ENCODE data around the gene WBP11. TPM values are rescaled to one million over a fixed set of nuclear protein-coding genes. Genes with fewer than 3 reads are reported as not detected.

Gene WBP11
- total and polyA plus RNA-seq, 9 of the 15 experiments (the other 6 are each of a cell fraction or from before 2014, with no cell fraction given), result 7.7 to 60.8 (median 24.6) TPM

GRCh38 chr12:14814014-14814413, 10.7 kb upstream of the WBP11 start, which contains the start of gene SMCO3:
TSS of gene SMCO3 (minus strand) at chr12:14814182. CDS start at chr12:14806680, 7,502 bp downstream.
- H3K36me3 ChIP-seq (ENCODE audit: control insufficient read depth, insufficient read depth, low read length), result no peaks in the 10 kb centered on the region
- H3K9ac ChIP-seq (ENCODE audit: insufficient read depth in 1 of 2, low read depth in 2 of 2, low read length in 2 of 2), result no peak within 1 kb of the TSS
- no peaks in the 10 kb centered on the region for H4K20me1 ChIP-seq (replicated peaks; ENCODE audit: control insufficient read depth, insufficient read depth, low read length)
- DNase-seq (ENCODE audit: extremely low read depth in 1 of 4, low spot score in 3 of 4) (no peak), FAIRE-seq (no peak), ATAC-seq (no peak)
- WGBS (ENCODE audit: insufficient coverage, low coverage, missing lambda C conversion rate), result 9% methylated on average over 3 of the region's 3 CpGs
- H3K27me3 ChIP-seq (ENCODE audit: control insufficient read depth in 2 of 2, insufficient read depth in 2 of 2, low read length in 2 of 2), result no peaks in the 10 kb centered on the region
- H3K27ac ChIP-seq (ENCODE audit: extremely low read depth, low read depth, low read length), result no peak within 1 kb of the TSS
- no peak within 1 kb of the TSS for H3K4me2 ChIP-seq (ENCODE audit: insufficient read depth, low read length)
- H3K9me1 ChIP-seq (ENCODE audit: control insufficient read depth, insufficient read depth, low read length), result no peaks in the 10 kb centered on the region
- ChIA-PET CTCF (ENCODE audit: low intra/inter-chr PET ratio) (no interaction called here), POLR2A (interaction anchor here (1.6 kb wide), 1 partner anchor 11 kb away, joined by 4 read pairs; the partner anchor contains the start of genes C12orf60 and WBP11)
- intact Hi-C loops (cut with micrococcal nuclease), result loop anchor here (10.0 kb wide), 1 partner anchor 181 kb away; no protein-coding TSS in a partner anchor
- H3K4me1 ChIP-seq (replicated peaks in 1 of 2; ENCODE audit: control insufficient read depth in 2 of 2, insufficient read depth in 2 of 2, low read length in 2 of 2), result no peaks in the 10 kb centered on the region
- no peak within 1 kb of the TSS for H3K4me3 ChIP-seq
- BruUV-seq (replicated peaks), result no TSS peak
- no peaks in the 10 kb centered on the region for H3K9me3 ChIP-seq (replicated peaks; ENCODE audit: control insufficient read depth, insufficient read depth, low read depth, low read length)
- in situ Hi-C loops (cut with MboI), result loop anchor here (25.0 kb wide), 1 partner anchor 1073 kb away; the partner anchor contains the start of gene STRAP
- no peaks in the 10 kb centered on the region for H3K79me2 ChIP-seq (ENCODE audit: control insufficient read depth, insufficient read depth, low read length)
- no peak within 1 kb of the TSS for H2AFZ ChIP-seq (ENCODE audit: low read depth, low read length)
- TF ChIP-seq ZNF512 (tag; IDR thresholded peaks at IDR 0.05) (no peak), ETV6 (IDR thresholded peaks at IDR 0.05; ENCODE audit: borderline replicate concordance in 1 of 2, low read depth in 2 of 2, low read length in 1 of 2) (no peak), ETV6 (CRISPR knock-in tag; IDR thresholded peaks at IDR 0.05; ENCODE audit: borderline replicate concordance) (no peak), MXI1 (IDR thresholded peaks at IDR 0.05; ENCODE audit: low read depth, low read length) (no peak), ZNF592 (IDR thresholded peaks at IDR 0.05) (no peak), ZBTB26 (CRISPR knock-in tag; IDR thresholded peaks at IDR 0.05) (no peak), KAT7 (CRISPR knock-in tag; IDR thresholded peaks at IDR 0.05; ENCODE audit: borderline replicate concordance) (no peak), SIN3A (IDR thresholded peaks at IDR 0.05; ENCODE audit: borderline replicate concordance in 2 of 2, control insufficient read depth in 1 of 2, low read depth in 2 of 2, low read length in 2 of 2) (no peak), ELF4 (CRISPR knock-in tag; IDR thresholded peaks at IDR 0.05) (no peak), TEAD2 (tag; IDR thresholded peaks at IDR 0.05) (no peak), FOXJ3 (CRISPR knock-in tag; IDR thresholded peaks at IDR 0.05) (no peak)
- TF ChIP-seq, protein P1, sequence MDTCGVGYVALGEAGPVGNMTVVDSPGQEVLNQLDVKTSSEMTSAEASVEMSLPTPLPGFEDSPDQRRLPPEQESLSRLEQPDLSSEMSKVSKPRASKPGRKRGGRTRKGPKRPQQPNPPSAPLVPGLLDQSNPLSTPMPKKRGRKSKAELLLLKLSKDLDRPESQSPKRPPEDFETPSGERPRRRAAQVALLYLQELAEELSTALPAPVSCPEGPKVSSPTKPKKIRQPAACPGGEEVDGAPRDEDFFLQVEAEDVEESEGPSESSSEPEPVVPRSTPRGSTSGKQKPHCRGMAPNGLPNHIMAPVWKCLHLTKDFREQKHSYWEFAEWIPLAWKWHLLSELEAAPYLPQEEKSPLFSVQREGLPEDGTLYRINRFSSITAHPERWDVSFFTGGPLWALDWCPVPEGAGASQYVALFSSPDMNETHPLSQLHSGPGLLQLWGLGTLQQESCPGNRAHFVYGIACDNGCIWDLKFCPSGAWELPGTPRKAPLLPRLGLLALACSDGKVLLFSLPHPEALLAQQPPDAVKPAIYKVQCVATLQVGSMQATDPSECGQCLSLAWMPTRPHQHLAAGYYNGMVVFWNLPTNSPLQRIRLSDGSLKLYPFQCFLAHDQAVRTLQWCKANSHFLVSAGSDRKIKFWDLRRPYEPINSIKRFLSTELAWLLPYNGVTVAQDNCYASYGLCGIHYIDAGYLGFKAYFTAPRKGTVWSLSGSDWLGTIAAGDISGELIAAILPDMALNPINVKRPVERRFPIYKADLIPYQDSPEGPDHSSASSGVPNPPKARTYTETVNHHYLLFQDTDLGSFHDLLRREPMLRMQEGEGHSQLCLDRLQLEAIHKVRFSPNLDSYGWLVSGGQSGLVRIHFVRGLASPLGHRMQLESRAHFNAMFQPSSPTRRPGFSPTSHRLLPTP (IDR thresholded peaks at IDR 0.05; ENCODE audit: borderline replicate concordance, extremely low read depth, insufficient read length), result no peak
